Measurements from ENCODE around the gene CDKL2.
"Not testable (repeated sequence)": the region's sequence is repeated elsewhere in the genome, so short reads cannot be mapped to it uniquely, and the experiment has no call there.

Gene CDKL2

GRCh38 chr4:75547647-75548387, 82.5 kb downstream of the CDKL2 start:
- H3K9me3 Mint-ChIP-seq, result no peaks in the 10 kb centered on the region
- H3K4me1 Mint-ChIP-seq, result peaks cover 6% of the 10 kb centered on the region
- TF ChIP-seq CTCF (IDR thresholded peaks at IDR 0.05; ENCODE audit: unreplicated experiment in 3 of 3), result no peak
- H3K4me3 Mint-ChIP-seq, result no peak overlapping the region
- peaks cover 5% of the 10 kb centered on the region for H3K27me3 Mint-ChIP-seq (ENCODE audit: low read depth)
- no peak overlapping the region for H3K27ac Mint-ChIP-seq
- H3K36me3 Mint-ChIP-seq (ENCODE audit: low read depth), result peaks cover 8% of the 10 kb centered on the region

- no peak overlapping the region for H3K27ac Mint-ChIP-seq
- H3K4me1 Mint-ChIP-seq, result peaks cover 6% of the 10 kb centered on the region
- no peaks in the 10 kb centered on the region for H3K9me3 Mint-ChIP-seq
- no peak overlapping the region for H3K4me3 Mint-ChIP-seq
- H3K27me3 Mint-ChIP-seq (ENCODE audit: low read depth), result peaks cover 5% of the 10 kb centered on the region
- TF ChIP-seq CTCF (IDR thresholded peaks at IDR 0.05; ENCODE audit: unreplicated experiment in 3 of 3), result no peak
- peaks cover 12% of the 10 kb centered on the region for H3K36me3 Mint-ChIP-seq (ENCODE audit: low read depth)
Observed at GRCh38 chr4:75545526-75545925, 84.8 kb downstream of the CDKL2 start.

GRCh38 chr4:75544870-75545269, 85.5 kb downstream of the CDKL2 start:
- Mint-ChIP-seq H3K36me3 (ENCODE audit: low read depth) (peaks cover 15% of the 10 kb centered on the region), H3K9me3 (no peaks in the 10 kb centered on the region), H3K4me1 (peaks cover 6% of the 10 kb centered on the region), H3K27ac (no peak overlapping the region), H3K27me3 (ENCODE audit: low read depth) (peaks cover 5% of the 10 kb centered on the region), H3K4me3 (no peak overlapping the region)
- no peak for TF ChIP-seq CTCF (IDR thresholded peaks at IDR 0.05; ENCODE audit: unreplicated experiment in 3 of 3)

- not testable (repeated sequence) for H3K9me3 Mint-ChIP-seq; H3K4me3 Mint-ChIP-seq; H3K4me1 Mint-ChIP-seq; H3K27ac Mint-ChIP-seq; H3K27me3 Mint-ChIP-seq (ENCODE audit: low read depth)
- H3K36me3 Mint-ChIP-seq (ENCODE audit: low read depth), result peaks cover 20% of the 10 kb centered on the region
Observed at GRCh38 chr4:75544220-75544619, 86.1 kb downstream of the CDKL2 start.

- H3K4me1 Mint-ChIP-seq, result no peaks in the 10 kb centered on the region
- no peak overlapping the region for H3K27ac Mint-ChIP-seq
- no peaks in the 10 kb centered on the region for H3K9me3 Mint-ChIP-seq
- H3K36me3 Mint-ChIP-seq (ENCODE audit: low read depth), result peaks cover 33% of the 10 kb centered on the region
- H3K27me3 Mint-ChIP-seq (ENCODE audit: low read depth), result peaks cover 2% of the 10 kb centered on the region
- TF ChIP-seq CTCF (IDR thresholded peaks at IDR 0.05; ENCODE audit: unreplicated experiment in 3 of 3), result no peak
- H3K4me3 Mint-ChIP-seq, result no peak overlapping the region
Observed at GRCh38 chr4:75542824-75543223, 87.5 kb downstream of the CDKL2 start.

- H3K27me3 Mint-ChIP-seq (ENCODE audit: low read depth); H3K4me3 Mint-ChIP-seq; H3K27ac Mint-ChIP-seq; H3K4me1 Mint-ChIP-seq: not testable (repeated sequence)
- H3K36me3 Mint-ChIP-seq (ENCODE audit: low read depth), result peaks cover 73% of the 10 kb centered on the region
- H3K9me3 Mint-ChIP-seq, result peaks cover 32% of the 10 kb centered on the region
Observed at GRCh38 chr4:75537308-75537707, 93.0 kb downstream of the CDKL2 start.

- H3K27me3 Mint-ChIP-seq (ENCODE audit: low read depth); H3K27ac Mint-ChIP-seq; H3K4me1 Mint-ChIP-seq; H3K4me3 Mint-ChIP-seq: not testable (repeated sequence)
- H3K36me3 Mint-ChIP-seq (ENCODE audit: low read depth), result peaks cover 89% of the 10 kb centered on the region
- peaks cover 46% of the 10 kb centered on the region for H3K9me3 Mint-ChIP-seq
Observed at GRCh38 chr4:75533926-75534325, 96.4 kb downstream of the CDKL2 start.

- H3K9me3 Mint-ChIP-seq, result peaks cover 46% of the 10 kb centered on the region
- H3K4me1 Mint-ChIP-seq; H3K27ac Mint-ChIP-seq; H3K27me3 Mint-ChIP-seq (ENCODE audit: low read depth); H3K4me3 Mint-ChIP-seq: not testable (repeated sequence)
- peaks cover 87% of the 10 kb centered on the region for H3K36me3 Mint-ChIP-seq (ENCODE audit: low read depth)
Observed at GRCh38 chr4:75533339-75533887, 96.9 kb downstream of the CDKL2 start.

- H3K27ac Mint-ChIP-seq; H3K27me3 Mint-ChIP-seq (ENCODE audit: low read depth); H3K4me3 Mint-ChIP-seq; H3K4me1 Mint-ChIP-seq: not testable (repeated sequence)
- Mint-ChIP-seq H3K36me3 (ENCODE audit: low read depth) (peaks cover 87% of the 10 kb centered on the region), H3K9me3 (peaks cover 39% of the 10 kb centered on the region)
Observed at GRCh38 chr4:75531536-75532143, 98.7 kb downstream of the CDKL2 start.
